ENCODE measurements around the gene UCP3. TPM values are rescaled to one million over a fixed set of nuclear protein-coding genes. Genes with fewer than 3 reads are reported as not detected.

Gene UCP3, protein sequence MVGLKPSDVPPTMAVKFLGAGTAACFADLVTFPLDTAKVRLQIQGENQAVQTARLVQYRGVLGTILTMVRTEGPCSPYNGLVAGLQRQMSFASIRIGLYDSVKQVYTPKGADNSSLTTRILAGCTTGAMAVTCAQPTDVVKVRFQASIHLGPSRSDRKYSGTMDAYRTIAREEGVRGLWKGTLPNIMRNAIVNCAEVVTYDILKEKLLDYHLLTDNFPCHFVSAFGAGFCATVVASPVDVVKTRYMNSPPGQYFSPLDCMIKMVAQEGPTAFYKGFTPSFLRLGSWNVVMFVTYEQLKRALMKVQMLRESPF
- 1 to 10 TPM in 1 of 4 donors, under 1 TPM in 3; 0.54 to 1.3 (median 0.86) TPM for polyA plus RNA-seq
- long read RNA-seq, donor 1 = 0 reads
- long read RNA-seq, donor 2 = 0 reads
- long read RNA-seq, donor 3 = 0 reads
- long read RNA-seq, donor 4 = 0 reads
- long read RNA-seq, donor 5 = 0 reads
- long read RNA-seq, donor 6 = 0 reads
- long read RNA-seq, donor 7 = 0 reads
- long read RNA-seq, donor 8 = 0 reads
- long read RNA-seq, donor 9 = 0 reads
- long read RNA-seq, donor 10 = 0 reads

DNA sequence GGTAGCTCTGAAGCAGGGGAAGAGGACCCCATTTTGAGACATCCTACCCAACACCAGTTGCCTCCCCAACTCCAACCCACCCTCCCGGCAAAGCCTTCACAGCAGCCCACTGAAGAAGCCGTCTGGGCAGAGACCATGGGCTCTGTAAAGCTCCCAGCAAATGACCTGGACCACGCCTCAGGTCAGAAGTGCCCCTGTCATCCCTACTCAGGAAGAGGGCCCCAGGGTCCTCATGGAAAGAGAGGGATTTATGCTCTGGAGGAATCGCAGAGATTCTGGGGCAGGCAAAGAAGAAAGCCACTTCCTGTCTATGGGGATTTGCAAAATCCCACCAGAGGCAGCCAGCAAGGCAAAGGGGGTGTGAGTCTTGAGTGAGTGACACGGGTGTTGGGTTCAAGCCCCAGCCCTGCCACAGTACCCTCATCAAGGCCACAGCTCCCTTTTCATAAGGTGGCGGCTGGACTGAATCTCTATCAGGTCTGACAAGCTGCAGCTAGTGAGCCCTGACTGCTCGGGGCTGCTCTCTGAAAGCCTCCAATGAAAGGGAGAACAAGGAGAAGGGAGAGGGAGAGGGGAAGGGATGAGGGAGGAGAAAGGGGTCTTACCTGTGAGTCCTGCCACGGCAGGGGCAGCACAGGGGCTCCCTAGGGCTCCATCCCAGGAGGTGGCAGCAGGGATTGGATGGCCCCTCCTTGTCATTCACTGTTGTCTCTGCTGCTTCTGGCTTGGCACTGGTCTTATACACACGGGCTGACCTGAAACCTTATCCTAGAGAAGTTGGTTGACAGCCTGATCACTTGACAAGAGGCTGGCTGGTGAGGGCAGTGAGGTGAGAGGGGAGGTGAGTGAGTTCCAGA, at the start of gene UCP3:
TSS of gene UCP3 (minus strand) at position 713 of the 857 bp plus-strand sequence. CDS start 2,043 bp downstream, outside the sequence.
- Histone ChIP-seq H3K27ac (ENCODE audit: low read depth in 1 of 3, low read length in 2 of 3) (no peak within 1 kb of the TSS), H3K27me3 (ENCODE audit: control insufficient read depth in 3 of 3, insufficient read depth in 3 of 3, low read length in 3 of 3) (no peaks in the 10 kb centered on the region), H3K4me1 (ENCODE audit: control insufficient read depth in 3 of 3, insufficient read depth in 2 of 3, low read depth in 1 of 3, low read length in 2 of 3) (peaks cover 0 to 24% (median 17%) of the 10 kb centered on the region in 3 donors), H3K9me3 (ENCODE audit: control insufficient read depth in 2 of 2, insufficient read depth in 1 of 2, low read depth in 1 of 2, low read length in 1 of 2) (no peaks in the 10 kb centered on the region), H3K36me3 (ENCODE audit: control insufficient read depth in 3 of 3, insufficient read depth in 2 of 3, low read depth in 1 of 3, low read length in 3 of 3) (peaks cover 0 to 45% (median 0%) of the 10 kb centered on the region in 3 donors), H3K4me3 (ENCODE audit: low read depth in 1 of 3, low read length in 3 of 3) (no peak within 1 kb of the TSS)
- no peak for FAIRE-seq
- WGBS, 3 donors = 65 to 68% (median 67%) methylated on average over 9 of the region's 9 CpGs
- no peak for DNase-seq

DNA sequence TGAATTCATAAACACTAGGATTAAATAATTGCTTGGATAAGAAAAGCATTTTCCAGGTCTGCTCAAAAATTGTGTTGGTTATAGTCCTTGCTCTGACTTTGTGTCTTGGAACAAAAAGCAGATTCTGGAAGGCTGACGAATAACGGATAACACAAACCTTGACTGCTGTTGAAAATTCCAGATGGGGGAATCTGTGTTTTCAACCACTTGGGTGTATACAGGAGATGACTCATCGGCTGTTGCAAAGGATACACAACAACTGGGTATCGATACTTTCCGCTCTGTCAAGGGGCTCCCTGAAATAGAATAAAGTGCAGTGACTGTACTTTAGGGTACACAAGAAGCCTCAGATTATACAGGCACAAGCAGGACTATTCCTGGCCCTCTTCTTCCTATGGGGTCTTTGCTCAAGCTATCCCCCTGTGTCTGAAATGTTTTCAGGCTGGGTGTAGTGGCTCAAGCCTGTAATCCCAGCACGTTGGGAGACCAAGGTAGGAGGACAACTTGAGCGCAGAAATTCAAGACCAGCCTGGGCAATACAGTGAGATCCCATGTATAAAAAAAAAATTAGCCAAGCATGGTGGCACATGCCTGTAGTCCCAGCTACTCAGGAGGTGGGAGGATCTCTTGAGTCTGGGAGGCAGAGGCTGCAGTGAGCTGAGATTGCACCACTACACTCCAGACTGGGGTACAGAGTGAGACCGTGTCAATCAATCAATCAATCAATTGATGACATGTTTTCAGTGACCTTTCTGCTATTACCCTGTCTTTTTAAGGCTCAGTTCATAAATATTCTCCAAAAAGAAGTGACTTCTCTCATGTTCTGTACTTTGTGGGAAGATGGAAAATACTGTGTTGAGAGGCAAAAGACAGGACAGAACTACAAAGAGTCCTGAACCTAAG, 48.6 kb upstream of the UCP3 start:
- DNase-seq (no peak), FAIRE-seq (no peak)
- H3K27me3 ChIP-seq (ENCODE audit: control insufficient read depth in 3 of 3, insufficient read depth in 3 of 3, low read length in 3 of 3) = no peaks in the 10 kb centered on the region
- no peaks in the 10 kb centered on the region for H3K9me3 ChIP-seq (ENCODE audit: control insufficient read depth in 2 of 2, insufficient read depth in 1 of 2, low read depth in 1 of 2, low read length in 1 of 2)
- H3K27ac ChIP-seq (ENCODE audit: low read depth in 1 of 3, low read length in 2 of 3) = no peak overlapping the region
- no peak overlapping the region for H3K4me3 ChIP-seq (ENCODE audit: low read depth in 1 of 3, low read length in 3 of 3)
- H3K36me3 ChIP-seq (ENCODE audit: control insufficient read depth in 3 of 3, insufficient read depth in 2 of 3, low read depth in 1 of 3, low read length in 3 of 3) = peaks cover 0 to 3% (median 0%) of the 10 kb centered on the region in 3 donors
- no peaks in the 10 kb centered on the region for H3K4me1 ChIP-seq (ENCODE audit: control insufficient read depth in 3 of 3, insufficient read depth in 2 of 3, low read depth in 1 of 3, low read length in 2 of 3)
- 82 to 97% (median 88%) methylated on average over 8 of the region's 8 CpGs for WGBS, 3 donors

DNA sequence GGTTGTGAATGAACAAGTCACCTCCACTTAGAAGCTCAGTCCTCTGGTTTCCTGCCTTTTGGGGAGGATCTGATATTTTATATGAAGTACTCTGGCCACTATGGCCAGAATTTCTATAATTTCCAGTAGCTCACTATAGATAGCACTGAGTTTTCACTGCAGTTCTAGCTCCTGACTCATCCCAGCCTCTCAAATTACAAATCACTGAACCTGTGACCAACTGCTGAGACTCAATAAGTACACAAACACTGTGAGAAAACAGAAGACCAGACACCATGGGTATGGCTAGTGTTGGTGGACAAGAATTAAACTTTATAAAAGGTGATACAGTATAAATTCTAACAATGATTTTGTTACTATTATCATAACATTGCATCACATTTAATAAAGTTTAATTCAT, 47.1 kb upstream of the UCP3 start:
- no peaks in the 10 kb centered on the region for H3K9me3 ChIP-seq (ENCODE audit: control insufficient read depth in 2 of 2, insufficient read depth in 1 of 2, low read depth in 1 of 2, low read length in 1 of 2)
- H3K27me3 ChIP-seq (ENCODE audit: control insufficient read depth in 3 of 3, insufficient read depth in 3 of 3, low read length in 3 of 3) = no peaks in the 10 kb centered on the region
- H3K4me1 ChIP-seq (ENCODE audit: control insufficient read depth in 3 of 3, insufficient read depth in 2 of 3, low read depth in 1 of 3, low read length in 2 of 3) = no peaks in the 10 kb centered on the region
- no peak overlapping the region for H3K4me3 ChIP-seq (ENCODE audit: low read depth in 1 of 3, low read length in 3 of 3)
- peaks cover 0 to 3% (median 0%) of the 10 kb centered on the region in 3 donors for H3K36me3 ChIP-seq (ENCODE audit: control insufficient read depth in 3 of 3, insufficient read depth in 2 of 3, low read depth in 1 of 3, low read length in 3 of 3)
- FAIRE-seq = no peak
- no peak for DNase-seq
- no peak overlapping the region for H3K27ac ChIP-seq (ENCODE audit: low read depth in 1 of 3, low read length in 2 of 3)

DNA sequence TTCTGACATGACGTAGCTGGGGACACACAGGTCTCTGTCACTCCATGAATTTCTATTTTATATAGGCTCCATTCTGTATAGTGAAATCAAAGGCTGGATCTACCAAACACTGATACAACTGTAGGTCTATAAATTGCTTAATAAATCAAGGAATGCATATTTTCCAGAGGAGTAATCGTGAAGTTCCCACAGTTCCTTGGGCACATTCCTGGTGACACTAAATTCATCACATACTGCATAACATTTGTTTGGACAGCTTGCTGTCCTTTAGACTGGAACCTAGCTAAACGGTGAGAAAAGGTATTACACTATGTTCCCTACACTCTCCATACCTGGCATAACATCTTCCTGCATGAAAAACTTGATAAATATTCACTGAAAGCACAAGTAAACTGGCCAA, 41.6 kb upstream of the UCP3 start:
- H3K4me3 ChIP-seq (ENCODE audit: low read depth in 1 of 3, low read length in 3 of 3) = no peak overlapping the region
- H3K27me3 ChIP-seq (ENCODE audit: control insufficient read depth in 3 of 3, insufficient read depth in 3 of 3, low read length in 3 of 3) = no peaks in the 10 kb centered on the region
- H3K4me1 ChIP-seq (ENCODE audit: control insufficient read depth in 3 of 3, insufficient read depth in 2 of 3, low read depth in 1 of 3, low read length in 2 of 3) = no peaks in the 10 kb centered on the region
- WGBS, 3 donors = 89 to 94% (median 92%) methylated on average over 3 of the region's 3 CpGs
- no peaks in the 10 kb centered on the region for H3K9me3 ChIP-seq (ENCODE audit: control insufficient read depth in 2 of 2, insufficient read depth in 1 of 2, low read depth in 1 of 2, low read length in 1 of 2)
- peaks cover 0 to 18% (median 5%) of the 10 kb centered on the region in 3 donors for H3K36me3 ChIP-seq (ENCODE audit: control insufficient read depth in 3 of 3, insufficient read depth in 2 of 3, low read depth in 1 of 3, low read length in 3 of 3)
- DNase-seq = no peak
- no peak for FAIRE-seq
- H3K27ac ChIP-seq (ENCODE audit: low read depth in 1 of 3, low read length in 2 of 3) = no peak overlapping the region

DNA sequence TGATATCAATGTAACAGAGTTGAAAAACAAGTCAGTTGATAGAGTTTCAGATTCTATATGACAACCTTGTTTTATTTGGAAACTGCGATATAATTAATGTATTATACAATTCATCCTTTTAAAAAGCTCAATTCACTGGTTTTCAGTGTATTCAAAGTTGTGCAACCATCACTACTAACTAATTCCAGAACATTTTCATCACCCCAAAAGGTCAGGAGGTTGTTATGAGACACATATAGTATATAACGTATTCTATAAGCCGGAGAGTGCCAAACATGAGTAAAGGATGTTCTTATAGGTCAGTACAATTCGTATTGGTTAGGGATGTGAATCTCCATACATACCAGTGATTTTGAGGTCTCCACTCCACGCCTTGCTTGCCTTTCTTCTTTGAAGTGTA, 40.1 kb upstream of the UCP3 start:
- H3K4me3 ChIP-seq (ENCODE audit: low read depth in 1 of 3, low read length in 3 of 3) = no peak overlapping the region
- H3K27me3 ChIP-seq (ENCODE audit: control insufficient read depth in 3 of 3, insufficient read depth in 3 of 3, low read length in 3 of 3) = no peaks in the 10 kb centered on the region
- no peaks in the 10 kb centered on the region for H3K9me3 ChIP-seq (ENCODE audit: control insufficient read depth in 2 of 2, insufficient read depth in 1 of 2, low read depth in 1 of 2, low read length in 1 of 2)
- FAIRE-seq (no peak), DNase-seq (no peak)
- 94 to 96% (median 96%) methylated on average over 5 of the region's 5 CpGs for WGBS, 3 donors
- no peaks in the 10 kb centered on the region for H3K4me1 ChIP-seq (ENCODE audit: control insufficient read depth in 3 of 3, insufficient read depth in 2 of 3, low read depth in 1 of 3, low read length in 2 of 3)
- peaks cover 0 to 18% (median 5%) of the 10 kb centered on the region in 3 donors for H3K36me3 ChIP-seq (ENCODE audit: control insufficient read depth in 3 of 3, insufficient read depth in 2 of 3, low read depth in 1 of 3, low read length in 3 of 3)
- no peak overlapping the region for H3K27ac ChIP-seq (ENCODE audit: low read depth in 1 of 3, low read length in 2 of 3)

DNA sequence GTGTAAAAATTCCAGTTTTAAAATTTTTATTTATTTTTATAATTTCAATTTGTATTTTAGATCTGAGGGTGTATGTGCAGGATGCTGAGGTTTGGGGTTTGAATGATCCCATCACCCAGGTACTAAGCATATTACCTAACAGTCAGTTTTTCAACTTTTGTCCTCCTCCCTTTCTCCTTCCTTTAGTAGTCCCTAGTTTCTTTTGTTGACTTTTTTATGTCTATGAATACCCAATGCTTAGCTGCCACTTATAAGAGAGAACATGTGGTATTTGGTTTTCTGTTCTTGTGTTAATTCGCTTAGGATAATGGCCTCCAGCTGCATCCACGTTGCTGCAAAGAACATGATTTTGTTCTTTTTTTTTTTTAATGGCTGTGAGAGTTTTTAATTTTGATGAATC, 35.7 kb upstream of the UCP3 start:
- Histone ChIP-seq H3K4me1 (ENCODE audit: control insufficient read depth in 3 of 3, insufficient read depth in 2 of 3, low read depth in 1 of 3, low read length in 2 of 3) (no peaks in the 10 kb centered on the region), H3K9me3 (ENCODE audit: control insufficient read depth in 2 of 2, insufficient read depth in 1 of 2, low read depth in 1 of 2, low read length in 1 of 2) (no peaks in the 10 kb centered on the region), H3K4me3 (ENCODE audit: low read depth in 1 of 3, low read length in 3 of 3) (no peak overlapping the region), H3K36me3 (ENCODE audit: control insufficient read depth in 3 of 3, insufficient read depth in 2 of 3, low read depth in 1 of 3, low read length in 3 of 3) (peaks cover 0 to 23% (median 8%) of the 10 kb centered on the region in 3 donors), H3K27me3 (ENCODE audit: control insufficient read depth in 3 of 3, insufficient read depth in 3 of 3, low read length in 3 of 3) (no peaks in the 10 kb centered on the region), H3K27ac (ENCODE audit: low read depth in 1 of 3, low read length in 2 of 3) (no peak overlapping the region)
- WGBS, 3 donors = 74 to 98% (median 83%) methylated on average over 2 of the region's 2 CpGs
- no peak for FAIRE-seq
- no peak for DNase-seq

DNA sequence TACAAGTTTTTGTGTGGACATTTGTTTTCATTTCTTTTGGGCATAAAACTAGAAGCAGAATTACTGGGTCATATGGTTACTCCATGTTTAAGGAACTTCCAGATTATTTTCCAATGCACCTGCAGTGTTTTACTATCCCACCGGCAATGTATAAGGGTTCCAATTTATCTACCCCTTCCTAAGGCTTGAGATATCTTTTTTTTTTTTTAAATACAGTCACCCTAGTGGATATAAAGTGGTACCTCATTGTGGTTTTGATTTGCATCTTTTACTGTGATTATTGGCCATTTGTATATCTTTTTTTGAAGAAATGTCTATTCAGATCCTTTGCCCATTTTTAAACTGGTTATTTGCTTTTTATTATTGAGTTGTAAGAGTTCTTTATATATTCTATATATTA, 34.6 kb upstream of the UCP3 start:
- DNase-seq = no peak
- H3K4me1 ChIP-seq (ENCODE audit: control insufficient read depth in 3 of 3, insufficient read depth in 2 of 3, low read depth in 1 of 3, low read length in 2 of 3) = no peaks in the 10 kb centered on the region
- no peak overlapping the region for H3K27ac ChIP-seq (ENCODE audit: low read depth in 1 of 3, low read length in 2 of 3)
- peaks cover 0 to 18% (median 5%) of the 10 kb centered on the region in 3 donors for H3K36me3 ChIP-seq (ENCODE audit: control insufficient read depth in 3 of 3, insufficient read depth in 2 of 3, low read depth in 1 of 3, low read length in 3 of 3)
- no peak overlapping the region for H3K4me3 ChIP-seq (ENCODE audit: low read depth in 1 of 3, low read length in 3 of 3)
- no peaks in the 10 kb centered on the region for H3K27me3 ChIP-seq (ENCODE audit: control insufficient read depth in 3 of 3, insufficient read depth in 3 of 3, low read length in 3 of 3)
- FAIRE-seq = no peak
- H3K9me3 ChIP-seq (ENCODE audit: control insufficient read depth in 2 of 2, insufficient read depth in 1 of 2, low read depth in 1 of 2, low read length in 1 of 2) = no peaks in the 10 kb centered on the region
- 96 to 100% (median 96%) methylated on average over 1 of the region's 1 CpG for WGBS, 3 donors

DNA sequence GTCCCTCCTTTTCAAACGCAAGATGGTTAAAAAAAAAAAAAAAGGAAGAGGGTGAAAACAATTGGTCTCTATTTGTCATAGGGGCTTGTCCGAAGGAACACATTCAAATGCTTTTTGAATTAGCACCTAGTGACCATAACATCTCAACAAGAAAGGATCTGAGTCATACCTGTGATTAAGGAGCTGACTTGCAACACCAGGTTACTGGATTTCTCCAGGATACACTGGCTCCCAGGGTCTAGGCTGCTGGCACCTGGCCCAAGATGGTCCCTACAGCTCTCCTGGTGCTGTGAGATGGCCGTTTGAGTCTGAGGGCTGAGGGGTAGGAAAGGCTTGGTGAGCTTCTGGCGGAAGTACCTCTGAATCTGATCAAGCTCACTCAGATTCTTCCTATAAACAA, 28.4 kb upstream of the UCP3 start:
- 87 to 93% (median 92%) methylated on average over 4 of the region's 4 CpGs for WGBS, 3 donors
- Histone ChIP-seq H3K4me1 (ENCODE audit: control insufficient read depth in 3 of 3, insufficient read depth in 2 of 3, low read depth in 1 of 3, low read length in 2 of 3) (no peaks in the 10 kb centered on the region), H3K4me3 (ENCODE audit: low read depth in 1 of 3, low read length in 3 of 3) (no peak overlapping the region), H3K9me3 (ENCODE audit: control insufficient read depth in 2 of 2, insufficient read depth in 1 of 2, low read depth in 1 of 2, low read length in 1 of 2) (no peaks in the 10 kb centered on the region), H3K36me3 (ENCODE audit: control insufficient read depth in 3 of 3, insufficient read depth in 2 of 3, low read depth in 1 of 3, low read length in 3 of 3) (peaks cover 3 to 31% (median 6%) of the 10 kb centered on the region in 3 donors), H3K27ac (ENCODE audit: low read depth in 1 of 3, low read length in 2 of 3) (no peak overlapping the region), H3K27me3 (ENCODE audit: control insufficient read depth in 3 of 3, insufficient read depth in 3 of 3, low read length in 3 of 3) (no peaks in the 10 kb centered on the region)
- no peak for DNase-seq
- no peak for FAIRE-seq

Measured in small intestine (tissue), 16 donors.